Activated naive CD4-positive, alpha-beta T cell treated with anti-CD3 and anti-CD28 coated beads, Interleukin-2, amount 50 U/mL, for 72 hours (primary cell): ENCODE measurements around the gene SKAP2. TPM values are rescaled to one million over a fixed set of nuclear protein-coding genes. Genes with fewer than 3 reads are reported as not detected.

Experiments used
- ATAC-seq, 2 donors: fragments of 150-1000 bp; cut with Tn5 transposase; 2 replicates each; pipeline ENCODE4 v1.10.0; 2021; ENCODE audit warnings: mild to moderate bottlenecking in 2 of 2, moderate library complexity in 2 of 2
- DNase-seq, 2 donors: peaks; one replicate each; pipeline ENCODE4 v3.0.0; 2021 to 2022; ENCODE audit warnings: low spot score in 2 of 2
- H3K27ac Mint-ChIP-seq, 2 donors: one replicate each; pipeline ENCODE4 v1.8.0; 2022; ENCODE audit warnings: mild to moderate bottlenecking in 2 of 2, mixed read lengths in 2 of 2
- H3K36me3 Mint-ChIP-seq, 2 donors: one replicate each; pipeline ENCODE4 v1.8.0; 2022; ENCODE audit warnings: mixed read lengths in 2 of 2
- H3K9me3 Mint-ChIP-seq, 2 donors: one replicate each; pipeline ENCODE4 v1.8.0; 2022; ENCODE audit warnings: mixed read lengths in 2 of 2
- total RNA-seq, 2 donors: library from RNA; stranded (reverse); gene quantifications; one replicate each; pipeline ENCODE4 v1.2.3, GENCODE V29; 2022

Gene SKAP2
- total RNA-seq, 2 donors from 2014 or later = 7.2 to 7.4 TPM

DNA sequence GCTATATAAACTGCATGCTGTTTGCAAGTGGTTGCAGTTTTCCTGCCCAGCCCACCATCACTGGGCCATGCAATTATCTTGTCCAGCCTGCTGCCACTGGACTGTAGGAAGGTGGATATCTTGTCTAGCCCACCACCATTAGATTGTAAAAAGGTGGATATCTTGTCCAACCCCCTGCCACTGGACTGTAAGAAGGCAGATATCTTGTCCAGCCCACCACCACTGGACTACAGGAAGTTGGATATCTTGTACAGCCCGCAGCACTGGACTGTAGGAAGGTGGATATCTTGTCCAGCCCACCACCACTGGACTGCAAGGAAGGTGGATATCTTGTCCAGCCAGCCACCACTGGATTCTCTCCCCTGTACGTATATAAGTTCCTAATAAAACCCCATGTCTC lies 69.8 kb downstream of the SKAP2 start:
- Mint-ChIP-seq H3K27ac (no peak overlapping the region), H3K36me3 (no peaks in the 10 kb centered on the region), H3K9me3 (peaks cover 0 to 8% of the 10 kb centered on the region in 2 donors)
- DNase-seq (no peak), ATAC-seq (no peak)

DNA sequence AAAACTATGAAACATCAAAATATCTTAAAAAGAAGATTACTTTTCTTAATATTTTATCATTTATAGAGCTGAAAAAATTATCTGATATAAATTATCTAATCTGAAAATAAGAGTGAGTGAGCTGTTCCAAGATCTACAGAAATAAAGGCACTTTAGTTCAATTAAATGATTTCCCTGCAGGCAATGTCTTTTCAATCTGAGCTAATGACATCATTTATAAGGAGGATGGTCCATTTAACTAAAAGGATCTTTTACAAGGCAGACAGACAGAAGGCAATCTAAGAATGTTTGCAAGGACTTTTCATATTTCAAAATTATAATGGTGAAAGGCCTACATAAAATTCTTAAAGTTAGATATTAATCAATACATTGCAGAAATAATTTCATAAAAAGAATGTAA lies 71.8 kb downstream of the SKAP2 start:
- DNase-seq (no peak), ATAC-seq (no peak)
- Mint-ChIP-seq H3K9me3 (no peaks in the 10 kb centered on the region), H3K36me3 (no peaks in the 10 kb centered on the region), H3K27ac (no peak overlapping the region)

DNA sequence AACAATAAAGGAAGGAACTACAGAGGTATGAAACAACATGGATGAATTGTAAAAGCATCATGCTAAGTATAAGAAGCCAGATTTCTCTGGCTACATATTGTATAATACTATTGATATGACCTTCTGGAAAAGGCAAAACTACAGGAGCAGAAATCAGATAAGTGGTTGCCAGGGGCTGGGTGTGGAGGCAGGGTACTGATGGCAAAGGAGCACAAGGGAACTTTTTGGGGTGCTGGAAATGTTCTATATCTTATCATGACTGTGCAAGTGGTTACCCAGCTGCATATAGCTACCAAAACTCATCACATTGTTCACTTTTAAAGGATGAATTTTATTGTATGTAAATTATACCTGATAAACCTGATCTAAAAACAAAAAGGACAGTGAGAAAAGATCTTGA lies 72.4 kb downstream of the SKAP2 start:
- H3K36me3 Mint-ChIP-seq = no peaks in the 10 kb centered on the region
- no peak for DNase-seq
- no peaks in the 10 kb centered on the region for H3K9me3 Mint-ChIP-seq
- ATAC-seq = no peak
- no peak overlapping the region for H3K27ac Mint-ChIP-seq

DNA sequence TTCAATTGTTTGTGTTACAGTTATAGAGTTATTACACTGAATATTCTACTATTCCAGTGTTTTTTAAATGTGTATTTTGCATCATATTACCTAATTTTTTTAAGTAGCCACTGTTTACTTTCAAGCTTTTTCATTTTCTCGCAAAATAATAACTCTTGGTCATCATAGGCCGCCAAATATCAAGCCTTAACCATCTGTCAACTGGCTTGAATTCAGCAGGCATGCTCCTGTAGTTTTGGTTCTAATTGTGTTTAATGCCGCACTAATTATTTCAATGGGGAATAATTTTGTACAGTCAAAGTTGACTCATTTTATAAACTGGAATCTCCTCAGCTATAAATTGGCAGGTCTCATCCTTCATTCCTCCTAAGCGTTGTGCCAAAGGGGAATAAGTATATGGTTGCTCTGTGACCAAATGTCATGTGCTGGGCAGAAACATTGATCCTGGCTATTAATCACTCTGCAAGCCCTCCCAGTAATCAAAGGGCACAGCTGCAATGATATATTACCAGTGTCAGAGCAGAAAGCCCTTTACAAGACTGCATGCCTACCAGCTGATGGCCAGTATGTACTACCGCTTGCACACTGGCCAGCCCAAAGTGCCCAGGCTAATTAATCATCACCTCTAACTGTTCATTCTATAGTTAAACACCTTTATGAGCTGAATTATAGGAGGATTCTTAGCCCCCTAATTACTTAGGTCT lies 74.8 kb downstream of the SKAP2 start:
- H3K36me3 Mint-ChIP-seq = no peaks in the 10 kb centered on the region
- ATAC-seq (no peak), DNase-seq (no peak)
- H3K9me3 Mint-ChIP-seq = no peaks in the 10 kb centered on the region
- no peak overlapping the region for H3K27ac Mint-ChIP-seq

DNA sequence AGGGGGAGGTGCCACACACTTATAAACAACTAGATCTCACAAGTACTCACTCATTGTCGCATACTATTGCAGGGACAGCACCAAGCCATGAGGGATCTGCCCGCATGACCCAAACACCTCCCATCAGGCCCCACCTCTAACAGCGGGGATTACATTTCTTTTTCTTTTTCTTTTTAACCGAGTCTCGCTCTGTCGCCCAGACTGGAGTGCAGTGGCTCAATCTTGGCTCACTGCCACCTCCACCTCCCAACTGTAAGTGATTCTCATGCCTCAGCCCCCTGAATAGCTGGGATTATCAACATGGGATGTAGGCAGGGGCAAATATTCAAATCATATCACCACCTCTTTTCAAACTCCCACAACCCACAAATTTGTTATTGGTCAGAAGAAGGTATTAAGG lies 76.7 kb downstream of the SKAP2 start:
- Mint-ChIP-seq H3K36me3 (no peaks in the 10 kb centered on the region), H3K27ac (peak overlapping the region in 1 of 2 donors; percentile 84), H3K9me3 (no peaks in the 10 kb centered on the region)
- ATAC-seq = no peak
- no peak for DNase-seq

DNA sequence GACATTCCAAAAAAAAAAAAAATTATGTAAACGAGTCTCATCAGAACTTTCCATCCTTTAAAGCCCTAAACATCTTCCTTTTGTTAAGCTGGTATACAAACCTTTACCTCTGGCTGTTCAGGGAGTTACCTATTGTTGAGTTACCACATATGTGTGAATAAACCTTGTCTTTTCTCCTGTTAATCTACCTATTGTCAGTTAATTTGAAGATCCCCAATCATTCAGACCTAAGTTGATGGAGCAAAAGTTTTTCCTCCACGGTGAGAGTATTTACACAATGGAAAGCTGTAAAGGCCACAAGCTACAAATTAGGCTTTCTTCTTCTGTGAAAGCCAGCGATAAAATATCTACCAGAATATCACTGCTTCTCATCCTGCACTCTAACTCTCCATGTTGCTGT lies 80.3 kb downstream of the SKAP2 start:
- DNase-seq (no peak), ATAC-seq (no peak)
- H3K27ac Mint-ChIP-seq = no peak overlapping the region
- H3K36me3 Mint-ChIP-seq = no peaks in the 10 kb centered on the region
- no peaks in the 10 kb centered on the region for H3K9me3 Mint-ChIP-seq

DNA sequence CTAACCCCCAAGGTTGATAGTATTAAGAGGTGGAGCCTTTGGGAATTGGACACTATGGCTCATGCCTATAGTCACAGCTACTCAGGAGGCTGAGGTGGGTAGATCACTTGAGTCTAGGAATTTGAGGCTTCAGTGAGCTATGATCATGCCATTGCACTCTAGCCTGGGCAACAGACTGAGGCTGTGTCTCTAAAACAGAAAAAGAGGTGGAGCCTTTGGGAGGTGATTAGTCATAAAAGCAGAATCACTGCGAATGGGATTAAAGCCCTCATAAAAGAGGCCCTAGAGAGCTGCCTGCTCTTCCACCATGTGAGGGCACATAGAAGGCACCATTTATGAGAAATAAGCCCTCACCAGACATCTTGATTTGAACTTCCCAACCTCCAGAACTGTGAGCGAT lies 81.9 kb downstream of the SKAP2 start:
- H3K27ac Mint-ChIP-seq = no peak overlapping the region
- DNase-seq (no peak), ATAC-seq (no peak)
- H3K36me3 Mint-ChIP-seq = no peaks in the 10 kb centered on the region
- no peaks in the 10 kb centered on the region for H3K9me3 Mint-ChIP-seq

DNA sequence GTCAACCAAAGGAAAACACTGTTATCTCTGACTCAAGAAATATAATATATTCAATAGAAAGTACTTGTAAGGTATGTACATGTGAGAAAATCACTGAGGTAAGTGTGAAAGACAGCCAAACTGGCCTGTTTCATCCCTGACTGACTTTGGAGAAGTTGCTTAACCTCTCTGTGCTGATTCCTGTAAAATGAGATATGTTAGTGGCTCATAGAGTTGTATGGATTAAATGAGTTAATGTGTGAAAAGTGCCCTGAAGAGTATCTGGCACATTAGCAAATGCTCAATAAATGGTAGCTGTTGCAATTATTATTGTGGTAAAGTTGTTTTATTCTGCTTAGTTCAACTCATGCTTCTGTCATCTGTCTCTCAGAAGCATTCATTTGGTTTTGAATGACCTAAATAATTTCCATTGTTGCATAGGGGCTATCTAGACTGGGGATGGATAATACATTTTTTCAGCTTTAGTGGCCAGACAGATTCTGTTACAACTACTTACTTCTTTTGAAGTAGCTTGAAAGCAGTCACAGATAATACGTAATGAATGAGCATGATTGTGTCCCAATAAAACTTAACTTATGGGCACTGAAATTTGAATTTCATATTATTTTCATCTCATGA lies 84.3 kb downstream of the SKAP2 start:
- no peak for DNase-seq
- Mint-ChIP-seq H3K27ac (no peak overlapping the region), H3K9me3 (no peaks in the 10 kb centered on the region), H3K36me3 (no peaks in the 10 kb centered on the region)
- no peak for ATAC-seq

DNA sequence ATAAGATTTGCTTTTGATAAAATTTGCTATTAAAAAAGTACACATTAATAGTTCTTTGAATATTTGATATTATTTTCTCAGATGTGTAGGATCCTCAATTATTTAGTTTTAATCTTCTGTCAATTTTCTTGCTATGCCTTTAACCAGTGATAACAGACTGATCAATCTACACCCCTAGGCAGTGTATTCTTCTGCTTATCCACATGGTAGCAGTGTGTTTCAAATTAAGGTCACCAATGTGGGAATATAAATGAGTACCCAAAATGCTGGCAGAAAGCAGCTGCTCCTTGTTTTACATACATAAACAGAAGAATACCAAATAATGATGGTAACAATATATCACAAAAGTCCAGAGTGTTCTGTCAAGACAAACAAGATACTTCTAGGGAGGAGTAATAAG lies 87.0 kb downstream of the SKAP2 start:
- no peaks in the 10 kb centered on the region for H3K36me3 Mint-ChIP-seq
- H3K27ac Mint-ChIP-seq = no peak overlapping the region
- H3K9me3 Mint-ChIP-seq = no peaks in the 10 kb centered on the region

DNA sequence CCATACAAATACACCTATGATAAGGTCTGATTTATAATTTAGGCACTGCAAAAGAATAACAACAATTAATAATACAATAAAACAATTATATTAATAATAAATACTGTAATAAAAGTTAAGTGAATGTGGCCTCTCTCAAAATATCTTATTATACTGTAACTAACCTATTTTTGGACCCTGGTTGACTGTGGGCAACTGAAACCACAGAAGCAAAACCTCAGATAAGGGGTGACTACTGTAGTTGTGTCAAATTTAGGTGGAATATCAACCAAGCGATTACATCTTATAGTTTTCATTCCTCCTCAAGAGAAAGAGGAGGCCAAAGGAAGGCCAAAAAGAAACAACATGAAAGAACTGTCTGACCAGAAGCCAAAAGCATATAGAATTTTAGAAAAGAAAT lies 103.9 kb downstream of the SKAP2 start:
- H3K27ac Mint-ChIP-seq = no peak overlapping the region
- H3K9me3 Mint-ChIP-seq = no peaks in the 10 kb centered on the region
- DNase-seq (no peak), ATAC-seq (no peak)
- no peaks in the 10 kb centered on the region for H3K36me3 Mint-ChIP-seq

More for the DNA sequence above, 87.0 kb downstream of the SKAP2 start:
- DNase-seq (no peak), ATAC-seq (no peak)

DNA sequence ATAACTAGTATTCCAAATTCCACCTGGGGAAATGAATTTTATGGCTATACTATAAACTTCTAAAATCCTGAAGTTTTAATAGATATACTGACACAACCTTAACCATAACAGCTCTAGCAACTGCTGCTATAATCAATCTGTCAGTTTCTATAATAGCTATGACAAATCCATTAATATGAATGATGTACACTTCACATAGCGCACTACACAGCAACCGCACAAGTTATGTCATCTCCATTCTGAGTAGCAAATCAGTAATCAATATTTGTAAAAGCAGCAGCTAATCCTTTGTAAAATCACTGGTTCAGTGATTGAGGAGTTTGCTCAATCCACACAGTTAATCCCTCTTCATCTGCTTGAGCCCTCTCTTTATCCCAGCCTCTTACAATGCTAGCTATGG lies 105.3 kb downstream of the SKAP2 start:
- H3K27ac Mint-ChIP-seq = no peak overlapping the region
- H3K9me3 Mint-ChIP-seq = no peaks in the 10 kb centered on the region
- DNase-seq = no peak
- no peak for ATAC-seq
- H3K36me3 Mint-ChIP-seq = no peaks in the 10 kb centered on the region

DNA sequence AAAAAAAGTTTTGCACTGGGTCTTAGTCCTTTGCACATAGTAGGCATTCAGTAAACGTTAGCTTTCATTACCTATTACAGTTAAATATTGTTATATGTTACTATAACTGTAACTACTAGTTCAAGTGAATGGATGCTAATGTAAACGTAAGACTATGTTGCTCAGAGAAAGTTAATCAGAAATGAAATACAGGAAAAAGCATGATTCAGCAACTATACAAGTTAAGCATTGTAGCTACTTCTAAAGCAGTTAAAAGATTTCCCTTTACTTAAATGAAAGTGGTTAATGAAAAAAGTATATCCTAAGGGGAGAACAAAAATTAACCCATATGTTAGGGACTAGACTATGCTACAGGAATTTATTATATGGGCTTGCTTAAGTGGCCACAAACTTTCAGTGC lies 121.2 kb downstream of the SKAP2 start:
- Mint-ChIP-seq H3K9me3 (no peaks in the 10 kb centered on the region), H3K36me3 (no peaks in the 10 kb centered on the region), H3K27ac (no peak overlapping the region)
- DNase-seq (no peak), ATAC-seq (no peak)

DNA sequence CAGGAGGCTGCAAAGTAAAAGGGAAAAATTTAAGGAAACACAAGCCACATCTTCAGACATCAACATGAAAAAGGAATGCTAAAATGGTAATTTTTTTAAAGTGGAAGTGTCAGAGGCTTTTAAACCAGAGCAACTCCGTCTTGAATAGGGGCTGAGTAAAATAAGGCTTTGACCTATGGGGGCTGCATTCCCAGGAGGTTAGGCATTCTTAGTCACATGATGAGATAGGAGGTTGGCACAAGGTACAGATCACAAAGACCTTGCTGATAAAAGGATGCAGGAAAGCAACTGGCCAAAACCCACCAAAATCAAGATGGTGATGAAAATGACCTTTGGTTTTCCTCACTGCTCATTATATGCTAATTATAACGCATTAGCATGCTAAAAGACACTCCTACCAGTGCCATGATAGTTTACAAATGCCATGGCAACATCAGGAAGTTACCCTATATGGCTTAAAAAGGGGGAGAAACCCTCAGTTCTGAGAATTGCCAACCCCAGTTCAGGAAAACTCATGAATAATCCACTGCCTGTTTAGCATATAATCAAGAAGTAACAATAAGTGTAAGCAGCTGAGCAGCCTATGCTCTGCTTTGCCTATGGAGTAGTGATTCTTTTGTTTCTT lies 128.3 kb downstream of the SKAP2 start:
- Mint-ChIP-seq H3K27ac (no peak overlapping the region), H3K36me3 (no peaks in the 10 kb centered on the region), H3K9me3 (no peaks in the 10 kb centered on the region)
- ATAC-seq = no peak
- no peak for DNase-seq

DNA sequence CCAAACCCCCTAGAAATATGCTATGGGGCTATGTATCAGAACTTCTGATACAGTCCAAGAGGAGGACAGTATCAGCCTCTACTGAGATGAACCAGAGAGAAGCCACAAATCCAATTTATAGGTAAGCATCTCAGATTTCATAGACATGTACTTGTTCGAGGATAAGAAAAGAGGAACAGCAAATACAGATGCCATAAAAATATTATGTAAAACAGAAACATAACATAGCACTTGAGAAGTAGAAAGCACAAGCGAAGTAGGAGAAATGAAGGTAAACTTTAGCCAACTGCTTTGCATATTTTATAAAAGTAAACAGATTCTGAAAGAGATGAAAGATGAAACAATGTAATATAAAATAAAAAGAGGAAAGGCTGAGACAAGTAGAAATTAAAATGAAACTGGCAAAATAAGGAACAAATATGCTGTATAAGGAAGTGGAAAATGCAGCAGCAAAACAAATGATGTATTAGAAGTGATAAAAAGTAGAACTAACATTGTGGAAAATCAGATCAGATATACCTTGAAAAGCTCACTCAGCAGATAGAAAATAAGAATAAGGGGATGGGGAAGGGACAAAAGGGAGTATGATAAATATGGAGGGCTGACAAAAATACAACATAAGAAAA lies 135.1 kb downstream of the SKAP2 start:
- no peak for DNase-seq
- Mint-ChIP-seq H3K36me3 (no peaks in the 10 kb centered on the region), H3K9me3 (no peaks in the 10 kb centered on the region), H3K27ac (no peak overlapping the region)
- no peak for ATAC-seq

DNA sequence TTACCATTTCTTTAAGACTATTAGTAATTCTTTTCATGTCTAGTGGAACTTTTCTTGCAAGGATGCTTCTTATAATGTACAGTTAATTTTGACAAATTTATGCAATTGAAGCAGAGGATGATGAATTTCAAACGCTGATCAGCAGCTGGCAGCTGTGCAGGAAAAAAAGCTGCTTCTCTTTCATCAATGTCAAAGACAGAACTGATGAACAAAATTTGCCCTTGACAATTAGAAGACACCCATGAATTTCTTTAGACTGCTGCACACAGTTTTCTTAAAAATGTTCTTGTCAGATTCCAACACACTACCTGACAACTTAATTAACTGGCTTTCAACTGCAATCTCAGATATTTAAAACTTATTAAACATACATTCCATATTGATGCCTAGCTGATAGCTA lies 138.3 kb downstream of the SKAP2 start:
- Mint-ChIP-seq H3K27ac (no peak overlapping the region), H3K36me3 (no peaks in the 10 kb centered on the region), H3K9me3 (no peaks in the 10 kb centered on the region)
- DNase-seq = no peak
- no peak for ATAC-seq

DNA sequence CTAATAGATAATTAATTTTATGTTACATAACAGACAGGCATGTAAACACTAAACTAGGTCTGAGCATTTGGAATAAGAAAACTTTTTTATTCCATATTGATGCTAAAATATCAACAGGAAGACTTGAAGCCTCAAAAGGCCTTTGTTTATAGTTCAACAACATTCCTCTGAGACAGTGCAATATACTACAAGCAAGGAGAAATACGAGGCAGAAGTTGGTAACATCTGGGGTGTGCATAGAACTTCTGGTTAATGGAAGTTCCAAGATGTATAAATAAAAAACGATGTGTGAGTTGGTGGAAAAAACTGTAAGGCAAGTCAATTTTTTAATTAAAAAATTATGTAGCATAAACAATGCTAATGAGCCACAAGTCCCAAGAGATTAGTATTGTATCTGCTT lies 139.6 kb downstream of the SKAP2 start:
- DNase-seq (no peak), ATAC-seq (no peak)
- Mint-ChIP-seq H3K27ac (no peak overlapping the region), H3K36me3 (no peaks in the 10 kb centered on the region), H3K9me3 (no peaks in the 10 kb centered on the region)

DNA sequence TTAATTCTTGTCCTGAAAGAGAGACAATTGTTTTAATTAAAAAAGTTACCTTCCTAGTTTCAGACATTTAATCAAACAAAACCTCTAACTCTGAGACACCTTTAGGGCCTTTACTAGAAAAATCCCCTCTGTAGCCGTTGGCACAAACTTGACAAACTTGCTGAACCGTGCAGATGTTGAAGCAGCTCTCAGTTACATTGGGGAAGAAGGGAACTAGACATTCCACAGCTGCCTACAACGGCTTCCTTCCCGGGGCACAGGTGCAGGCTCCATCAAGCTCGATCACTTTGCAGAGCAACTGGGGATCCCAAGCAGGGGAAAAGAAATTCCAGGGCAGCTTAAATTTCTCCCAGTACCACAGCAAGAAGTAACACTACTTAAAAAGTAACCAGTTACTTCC lies 141.3 kb downstream of the SKAP2 start:
- no peak for DNase-seq
- no peak overlapping the region for H3K27ac Mint-ChIP-seq
- ATAC-seq = no peak
- no peaks in the 10 kb centered on the region for H3K9me3 Mint-ChIP-seq
- H3K36me3 Mint-ChIP-seq = no peaks in the 10 kb centered on the region

DNA sequence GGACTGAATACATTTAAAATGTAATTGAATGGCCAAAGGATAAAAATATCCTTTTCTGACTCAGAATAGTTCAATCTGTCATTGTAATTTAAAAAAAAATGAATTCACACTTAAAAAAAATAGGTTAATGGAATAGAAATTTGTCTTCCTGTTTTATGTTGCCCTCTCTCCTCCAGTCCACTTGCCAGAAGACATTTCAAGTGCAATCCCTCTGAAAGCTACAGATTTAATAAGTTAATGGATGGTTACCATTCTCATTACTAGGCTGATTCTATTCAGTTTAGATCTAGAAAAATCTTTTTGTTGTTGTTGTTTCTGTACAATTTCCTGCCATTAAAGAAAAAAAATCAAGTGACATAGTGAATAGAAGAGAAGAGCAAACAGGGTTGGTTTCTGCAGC lies 142.9 kb downstream of the SKAP2 start:
- Mint-ChIP-seq H3K9me3 (no peaks in the 10 kb centered on the region), H3K36me3 (no peaks in the 10 kb centered on the region), H3K27ac (no peak overlapping the region)
- no peak for DNase-seq
- ATAC-seq = no peak
